ENCODE results near the gene FAM168A. TPM values are rescaled to one million over a fixed set of nuclear protein-coding genes. Genes with fewer than 3 reads are reported as not detected.
A peak's percentile ranks its signal among the peaks of the same experiment; 100 is the strongest.

The FAM168A gene
- total RNA-seq (2014; rRNA removed; shearing (Covaris generic)), result 5.0 and 5.3 TPM in 2 replicates
- 4.7 and 7.2 TPM in 2 replicates for polyA plus RNA-seq (2014; cell fraction: nucleus; rRNA removed)

GRCh38 chr11:73597956-73598718 lies at the start of gene FAM168A:
FAM168A (minus strand) TSS chr11:73598112; CDS start chr11:73468474, 129,638 bp downstream.
- peak; percentile 90 for DNase-seq (ENCODE audit: extremely low read depth, low read depth)

- peak; percentile 60 for DNase-seq (ENCODE audit: extremely low read depth, low read depth)
Measured at GRCh38 chr11:73647459-73648100, 49.7 kb upstream of the FAM168A start.

- DNase-seq (ENCODE audit: extremely low read depth, low read depth), result no peak
Measured at GRCh38 chr11:73645972-73646631, 48.2 kb upstream of the FAM168A start, which contains the start of gene PLEKHB1. PLEKHB1 (plus strand) TSS chr11:73646581; CDS start chr11:73646609, 28 bp downstream.

- no peak for DNase-seq (ENCODE audit: extremely low read depth, low read depth)
Measured at GRCh38 chr11:73645121-73645969, 47.4 kb upstream of the FAM168A start.

GRCh38 chr11:73641668-73642067 lies 43.8 kb upstream of the FAM168A start:
- no peak for DNase-seq (ENCODE audit: extremely low read depth, low read depth)

GRCh38 chr11:73640592-73640991 lies 42.7 kb upstream of the FAM168A start:
- no peak for DNase-seq (ENCODE audit: extremely low read depth, low read depth)

GRCh38 chr11:73637012-73637411 lies 39.1 kb upstream of the FAM168A start:
- DNase-seq (ENCODE audit: extremely low read depth, low read depth), result no peak

- DNase-seq (ENCODE audit: extremely low read depth, low read depth), result no peak
Measured at GRCh38 chr11:73636249-73636648, 38.3 kb upstream of the FAM168A start.

GRCh38 chr11:73635721-73636120 lies 37.8 kb upstream of the FAM168A start:
- DNase-seq (ENCODE audit: extremely low read depth, low read depth), result no peak

GRCh38 chr11:73633999-73634398 lies 36.1 kb upstream of the FAM168A start:
- DNase-seq (ENCODE audit: extremely low read depth, low read depth), result no peak

GRCh38 chr11:73632996-73633395 lies 35.1 kb upstream of the FAM168A start:
- DNase-seq (ENCODE audit: extremely low read depth, low read depth), result no peak

- DNase-seq (ENCODE audit: extremely low read depth, low read depth), result no peak
Measured at GRCh38 chr11:73629907-73630306, 32.0 kb upstream of the FAM168A start.

GRCh38 chr11:73625696-73626318 lies 27.9 kb upstream of the FAM168A start:
- peak; percentile 51 for DNase-seq (ENCODE audit: extremely low read depth, low read depth)

GRCh38 chr11:73623686-73624085 lies 25.8 kb upstream of the FAM168A start:
- no peak for DNase-seq (ENCODE audit: extremely low read depth, low read depth)

- no peak for DNase-seq (ENCODE audit: extremely low read depth, low read depth)
Measured at GRCh38 chr11:73622926-73623593, 25.1 kb upstream of the FAM168A start.

- DNase-seq (ENCODE audit: extremely low read depth, low read depth), result no peak
Measured at GRCh38 chr11:73614591-73614990, 16.7 kb upstream of the FAM168A start.

- DNase-seq (ENCODE audit: extremely low read depth, low read depth), result no peak
Measured at GRCh38 chr11:73612601-73613140, 14.8 kb upstream of the FAM168A start.

- DNase-seq (ENCODE audit: extremely low read depth, low read depth), result no peak
Measured at GRCh38 chr11:73598719-73599379, 937 bp upstream of the FAM168A start.

Data from NCI-H460 (cell line).